HG03159 (cell line): ENCODE data around the gene PHACTR1.
"Not testable (repeated sequence)": the region's sequence is repeated elsewhere in the genome, so short reads cannot be mapped to it uniquely, and the experiment has no call there.

Experiments
- ATAC-seq: cut with Tn5 transposase; IDR thresholded peaks from one replicate; pipeline ENCODE4 v1.9.1; 2021; ENCODE audit warnings: mild to moderate bottlenecking, moderate library complexity; ENCODE audit not compliant: unreplicated experiment

Gene PHACTR1

DNA sequence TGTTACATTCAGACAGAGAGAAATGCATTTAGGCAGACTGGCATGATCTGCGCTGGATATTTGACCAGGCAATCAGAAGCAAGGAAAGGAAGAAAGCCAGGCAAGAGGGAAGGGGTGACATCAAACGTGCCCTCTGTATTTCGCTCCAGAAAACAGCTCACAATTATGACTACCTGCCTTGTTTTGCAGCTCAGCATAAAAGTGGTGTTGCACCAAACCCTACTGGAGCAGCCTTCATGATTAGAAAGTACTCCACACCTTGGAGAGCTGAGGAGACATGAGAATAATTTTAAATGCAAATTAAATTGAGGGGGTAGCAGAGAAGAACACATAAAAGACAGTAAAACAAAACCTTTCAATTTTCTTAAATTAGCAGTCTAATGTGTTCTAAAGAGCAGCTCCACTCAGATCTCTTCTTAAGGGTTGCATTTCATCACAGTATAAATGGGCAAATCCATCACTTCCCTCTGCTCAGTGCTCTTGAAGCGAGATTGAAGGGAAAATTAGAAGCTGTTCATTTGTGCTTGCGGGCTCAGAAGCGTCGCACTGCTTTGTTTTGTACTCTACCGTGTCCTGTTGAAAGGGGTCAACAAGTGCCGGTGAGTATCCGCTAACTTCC is at the start of gene PHACTR1:
Gene PHACTR1 (plus strand): TSS at position 470 of the 619 bp plus-strand sequence.
- ATAC-seq: no peak

- ATAC-seq: no peak
These were observed 49.7 kb upstream of the PHACTR1 start for GRCh38 chr6:12666886-12667285.

DNA sequence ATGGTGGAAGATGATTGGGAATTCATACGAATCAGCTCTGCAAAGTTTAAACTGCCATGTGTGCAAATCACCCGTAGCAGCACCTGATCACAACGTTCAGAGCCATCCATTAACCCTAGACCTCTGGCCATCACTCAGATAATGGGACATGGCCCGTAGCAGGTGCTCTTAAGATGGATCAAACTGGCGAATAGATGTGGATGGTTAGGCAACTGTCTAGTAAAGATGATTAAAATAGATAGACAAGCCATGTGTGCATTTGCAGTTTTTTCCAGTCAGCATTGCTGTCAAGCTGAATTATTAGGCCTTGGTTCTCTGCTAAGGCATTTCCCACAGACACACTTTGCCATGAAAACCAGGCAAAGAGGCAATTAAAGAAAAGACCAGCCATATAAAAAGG is 40.6 kb upstream of the PHACTR1 start:
- no peak for ATAC-seq

- ATAC-seq: no peak
These were observed 37.2 kb upstream of the PHACTR1 start for GRCh38 chr6:12679341-12679740.

DNA sequence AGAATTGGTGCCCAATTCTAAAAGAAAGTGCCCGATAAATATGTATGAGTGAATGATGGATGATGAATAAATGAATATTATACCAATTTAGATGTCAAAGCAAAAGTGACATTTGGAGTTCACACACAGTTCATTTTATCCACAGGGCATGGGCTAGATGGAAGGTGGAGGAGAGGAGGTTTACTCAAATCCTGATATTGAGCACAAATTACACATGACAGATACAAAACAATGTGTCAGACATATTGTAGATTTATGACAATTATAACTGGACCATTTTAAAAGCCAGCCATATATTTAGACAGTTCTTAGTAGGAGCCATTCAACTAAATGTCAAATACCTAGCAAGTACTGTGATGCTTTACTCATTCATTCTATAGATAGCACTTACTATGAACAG is 23.4 kb upstream of the PHACTR1 start:
- ATAC-seq: no peak

DNA sequence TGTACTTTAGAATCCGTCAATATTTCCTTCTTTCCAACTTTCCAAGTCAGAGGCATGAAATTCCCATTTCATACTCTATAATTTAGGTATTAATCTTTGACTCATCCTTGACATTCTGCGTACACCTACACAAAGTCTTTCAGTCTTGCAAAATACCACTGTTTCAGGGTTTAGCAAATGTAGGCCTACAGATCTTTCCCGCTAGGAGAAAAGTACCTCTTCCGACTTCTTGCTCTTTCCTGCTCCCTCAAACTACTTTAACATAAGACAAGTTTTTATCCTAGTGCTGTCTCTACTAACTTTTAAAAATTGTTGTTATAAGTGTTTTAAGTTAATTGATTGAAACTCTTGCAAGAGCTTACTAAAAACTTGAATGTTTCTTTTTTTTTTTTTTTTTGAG is 18.3 kb upstream of the PHACTR1 start:
- ATAC-seq: no peak

DNA sequence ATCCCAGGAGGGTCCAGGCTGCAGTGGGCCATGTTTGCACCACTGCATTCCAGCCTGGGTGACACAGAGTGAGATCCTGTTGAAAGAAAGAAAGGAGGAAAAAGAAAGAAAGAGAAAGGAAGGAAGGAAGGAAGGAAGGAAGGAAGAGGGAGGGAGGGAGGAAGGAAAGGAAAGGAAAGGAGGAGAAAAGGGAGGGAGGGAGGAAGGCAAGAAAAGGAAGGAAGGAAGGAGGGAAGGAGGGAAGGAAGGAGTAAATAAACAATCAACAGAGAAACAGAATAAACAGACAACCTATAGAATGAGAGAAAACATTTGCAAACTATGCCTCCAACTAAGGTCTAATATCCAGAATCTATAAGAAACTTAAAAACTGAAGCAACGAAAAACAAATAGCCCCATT is 11.6 kb upstream of the PHACTR1 start:
- ATAC-seq: no peak

DNA sequence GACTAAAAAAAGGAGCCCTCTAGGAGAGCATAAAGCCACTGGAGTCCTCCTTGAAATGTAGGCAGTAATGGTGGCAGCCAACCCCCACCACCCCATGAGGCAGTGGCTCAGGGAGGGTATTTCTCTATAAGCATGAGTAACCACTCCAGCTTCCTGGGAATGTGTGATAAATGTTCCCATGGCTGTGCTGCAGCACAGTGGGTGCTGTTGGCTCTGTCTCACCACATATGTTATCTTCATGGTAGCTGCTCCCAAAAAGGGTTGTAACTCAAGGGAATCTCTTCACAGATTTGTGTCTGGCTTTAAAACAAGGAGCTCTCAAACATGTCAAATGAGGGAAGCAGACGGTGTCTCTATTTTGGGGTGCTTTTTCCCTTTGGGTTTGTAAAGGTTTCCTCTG is 7.5 kb upstream of the PHACTR1 start:
- no peak for ATAC-seq

DNA sequence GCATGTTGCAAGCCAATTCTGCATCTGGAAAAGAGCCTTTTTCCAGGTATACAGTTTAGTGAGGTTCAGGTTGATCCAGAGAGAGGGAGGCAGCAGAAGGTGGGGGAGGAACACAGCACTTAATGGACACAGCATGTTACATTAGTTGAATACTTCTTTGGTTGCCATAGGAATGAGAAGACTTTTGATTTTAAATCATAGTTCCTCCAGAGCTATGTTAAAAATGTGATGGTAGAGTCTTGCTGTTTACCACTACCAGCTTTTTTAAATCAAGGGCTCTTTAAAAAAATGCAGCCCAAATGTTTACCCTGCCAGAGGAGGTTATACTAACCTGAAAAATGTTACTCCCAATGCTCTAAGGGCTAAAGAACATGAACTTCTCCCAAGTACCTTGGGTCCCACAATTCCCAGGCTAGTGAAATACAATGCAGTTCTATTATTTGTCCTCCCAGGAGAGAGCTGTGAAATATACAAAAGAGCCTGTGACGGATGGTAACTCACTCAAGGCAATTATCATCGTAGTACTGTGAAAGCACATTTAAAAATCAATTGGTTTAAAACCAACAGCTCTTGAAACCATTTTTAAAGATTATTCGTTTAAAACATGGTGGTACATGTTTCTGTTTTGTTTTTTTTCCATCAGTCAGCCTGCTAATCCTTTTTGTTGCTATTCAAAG is 6.9 kb upstream of the PHACTR1 start:
- ATAC-seq: no peak

- no peak for ATAC-seq
These were observed 5.6 kb upstream of the PHACTR1 start for GRCh38 chr6:12710921-12711320.

- no peak for ATAC-seq
These were observed 2.5 kb upstream of the PHACTR1 start for GRCh38 chr6:12714022-12714421.

GRCh38 chr6:12715437-12715836 is 1.1 kb upstream of the PHACTR1 start:
- no peak for ATAC-seq

DNA sequence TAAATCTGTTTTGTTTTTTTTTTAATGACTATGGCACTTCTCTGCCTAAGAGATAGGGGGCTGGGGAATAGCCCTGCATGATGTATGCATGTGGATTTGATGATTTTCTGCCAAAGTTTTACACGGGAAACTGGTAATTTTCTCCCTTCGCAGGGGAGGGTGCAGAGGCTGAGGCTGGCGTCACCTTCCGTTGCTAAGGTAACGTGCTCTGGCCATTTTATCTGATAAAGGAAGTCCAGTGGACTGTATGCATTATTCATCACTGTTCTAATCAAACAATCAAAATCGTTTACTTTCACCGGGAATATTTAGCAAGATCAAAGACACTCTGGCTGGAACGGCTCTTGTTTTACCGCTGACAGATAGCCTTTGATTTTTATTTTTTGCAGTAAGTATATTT is 789 bp downstream of the PHACTR1 start:
- ATAC-seq: no peak

- no peak for ATAC-seq
These were observed 1.4 kb downstream of the PHACTR1 start for GRCh38 chr6:12718015-12718414.

- no peak for ATAC-seq
These were observed 2.5 kb downstream of the PHACTR1 start for GRCh38 chr6:12719017-12719416.

DNA sequence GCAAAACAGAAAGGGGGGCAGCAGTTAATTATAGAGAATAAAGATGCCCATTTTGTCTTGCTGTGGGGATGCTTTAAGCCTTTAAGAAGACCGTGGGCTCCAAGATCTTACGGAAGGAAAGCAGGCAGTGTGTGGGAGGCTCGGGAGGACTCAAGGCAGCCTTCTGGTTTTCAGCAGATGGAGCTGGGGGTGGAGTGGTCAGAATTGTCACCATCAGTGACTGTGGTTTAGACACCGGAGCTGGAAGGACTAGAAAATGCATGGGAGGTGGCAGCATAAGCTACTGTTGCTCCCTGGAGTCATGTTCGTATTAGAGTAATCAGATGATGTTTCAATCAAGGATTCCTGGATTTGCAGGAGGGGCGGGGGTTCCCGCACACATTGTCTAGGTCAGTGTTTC is 3.7 kb downstream of the PHACTR1 start:
- no peak for ATAC-seq

GRCh38 chr6:12725263-12725662 is 8.7 kb downstream of the PHACTR1 start:
- ATAC-seq: no peak

DNA sequence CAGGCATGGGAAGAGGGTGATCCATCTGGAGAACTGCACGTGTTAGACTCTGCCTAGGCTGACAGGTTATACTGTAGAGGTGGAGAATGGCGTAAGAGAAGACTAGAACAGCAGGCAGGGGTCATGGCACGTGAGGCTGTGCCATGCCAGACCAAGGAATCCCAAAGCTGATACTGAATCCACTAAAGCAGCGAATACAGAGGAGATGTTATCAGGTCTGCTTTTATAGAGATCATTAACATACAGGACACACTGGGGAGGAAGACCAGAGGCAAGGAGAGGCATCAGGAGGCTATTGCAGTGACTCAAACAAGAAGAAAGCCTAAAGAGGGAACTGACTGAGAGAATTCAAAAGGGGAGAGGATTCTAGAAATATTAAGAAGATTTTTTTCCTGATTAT is 12.9 kb downstream of the PHACTR1 start:
- ATAC-seq: no peak

- ATAC-seq: not testable (repeated sequence)
These were observed 14.2 kb downstream of the PHACTR1 start for GRCh38 chr6:12730809-12731208.

GRCh38 chr6:12733876-12734275 is 17.3 kb downstream of the PHACTR1 start:
- ATAC-seq: no peak

DNA sequence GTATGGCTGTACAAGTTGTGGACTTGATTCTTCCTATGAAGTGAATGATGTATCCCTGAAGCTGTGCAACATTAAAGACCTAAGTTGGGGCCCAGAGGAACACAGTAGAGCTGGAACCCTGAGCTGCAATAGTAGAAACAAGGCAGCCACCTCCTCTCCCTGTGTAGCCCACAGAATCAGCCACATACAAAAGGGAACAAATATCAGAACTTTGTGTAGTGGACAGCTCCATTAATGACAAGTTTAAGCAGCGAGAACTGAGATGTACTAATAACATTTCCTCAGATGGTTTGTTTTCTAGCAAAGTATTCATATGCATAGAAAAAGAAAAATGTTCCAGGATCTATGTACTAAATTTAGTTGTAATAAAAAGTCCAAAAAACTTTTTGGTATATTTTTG is 19.2 kb downstream of the PHACTR1 start:
- no peak for ATAC-seq

- no peak for ATAC-seq
These were observed 31.8 kb downstream of the PHACTR1 start for GRCh38 chr6:12748411-12748810.
